Osteoblast (primary cell): ENCODE results near the gene PEX26. TPM values are rescaled to one million over a fixed set of nuclear protein-coding genes. Genes with fewer than 3 reads are reported as not detected.

Source experiments
- DNase-seq: peaks from one replicate; pipeline ENCODE4 v3.0.0; 2011; ENCODE audit warnings: low spot score, mixed read lengths; ENCODE audit not compliant: insufficient read length; ENCODE audit errors: missing footprints
- H2AFZ ChIP-seq: 2 replicates; pipeline ENCODE4 v1.6.0; 2011; ENCODE audit warnings: mild to moderate bottlenecking, low read length
- H3K27ac ChIP-seq: 2 replicates; pipeline ENCODE4 v1.5.1; 2011; ENCODE audit warnings: mild to moderate bottlenecking, low read depth, low read length, moderate library complexity
- H3K27me3 ChIP-seq: 2 replicates; pipeline ENCODE4 v1.6.0; 2012; ENCODE audit warnings: mild to moderate bottlenecking, control low read depth, inconsistent platforms, low read length, moderate library complexity; ENCODE audit not compliant: insufficient read depth
- H3K36me3 ChIP-seq: 2 replicates; pipeline ENCODE4 v1.5.1; 2011; ENCODE audit warnings: mild to moderate bottlenecking, low read length, control low read depth, moderate library complexity; ENCODE audit not compliant: insufficient read depth
- H3K4me1 ChIP-seq: 2 replicates; pipeline ENCODE4 v1.5.1; 2011; ENCODE audit warnings: mild to moderate bottlenecking, low read length, control low read depth, moderate library complexity; ENCODE audit not compliant: insufficient read depth
- H3K4me2 ChIP-seq: 2 replicates; pipeline ENCODE4 v1.6.0; 2011; ENCODE audit warnings: mild to moderate bottlenecking, low read length; ENCODE audit not compliant: insufficient read depth
- H3K4me3 ChIP-seq: fragments of 200-600 bp; sonication (generic); 3 replicates; pipeline ENCODE4 v1.5.1; 2012; ENCODE audit warnings: mild to moderate bottlenecking, low read length, inconsistent platforms; ENCODE audit not compliant: insufficient read depth
- H3K79me2 ChIP-seq: 2 replicates; pipeline ENCODE4 v1.6.0; 2012; ENCODE audit warnings: mild to moderate bottlenecking, low read length, control low read depth, inconsistent platforms; ENCODE audit not compliant: insufficient read depth
- H3K9me3 ChIP-seq: 2 replicates; pipeline ENCODE4 v1.5.1; 2011; ENCODE audit warnings: low read depth, low read length, control low read depth
- H4K20me1 ChIP-seq: 2 replicates; pipeline ENCODE4 v1.6.0; 2012; ENCODE audit warnings: mild to moderate bottlenecking, low read length, control low read depth; ENCODE audit not compliant: insufficient read depth
- total RNA-seq: library from RNA; depleted of rRNA; stranded (reverse); fragments of >200 nt; gene quantifications from 2 replicates; pipeline ENCODE4 v1.2.3, GENCODE V29; 2012
- TF ChIP-seq, protein P1 (sequence below): IDR thresholded peaks from 2 replicates; pipeline ENCODE4 v1.5.1; 2011; ENCODE audit warnings: mild to moderate bottlenecking, low read depth, low read length, moderate library complexity; ENCODE audit errors: extremely low read depth

PEX26 gene
- total RNA-seq, 1 donor: 26.8 TPM

DNA sequence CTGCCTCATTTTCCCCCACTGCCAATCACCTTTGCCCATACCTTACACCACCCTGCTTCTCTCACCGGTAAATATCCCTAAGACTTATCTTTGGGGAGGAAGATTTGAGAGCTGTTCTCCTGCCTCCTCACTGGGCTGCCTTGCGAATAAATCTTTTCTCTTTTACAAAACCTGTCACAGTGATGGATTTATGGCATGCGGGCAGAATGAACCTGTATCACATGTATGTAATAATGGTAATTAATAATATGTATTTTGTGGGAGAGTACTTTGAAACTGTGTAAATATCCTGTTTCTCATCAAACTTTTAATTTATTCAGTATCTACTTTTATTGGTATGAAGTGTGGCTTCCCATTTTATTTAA, 68.6 kb downstream of the PEX26 start:
- Histone ChIP-seq H2AFZ (no peak overlapping the region), H3K27me3 (no peaks in the 10 kb centered on the region), H3K36me3 (no peaks in the 10 kb centered on the region), H3K4me3 (no peak overlapping the region), H3K4me1 (peaks cover 4% of the 10 kb centered on the region), H3K27ac (no peak overlapping the region), H4K20me1 (no peaks in the 10 kb centered on the region), H3K4me2 (no peak overlapping the region), H3K79me2 (no peaks in the 10 kb centered on the region), H3K9me3 (no peaks in the 10 kb centered on the region)
- TF ChIP-seq, protein P1, sequence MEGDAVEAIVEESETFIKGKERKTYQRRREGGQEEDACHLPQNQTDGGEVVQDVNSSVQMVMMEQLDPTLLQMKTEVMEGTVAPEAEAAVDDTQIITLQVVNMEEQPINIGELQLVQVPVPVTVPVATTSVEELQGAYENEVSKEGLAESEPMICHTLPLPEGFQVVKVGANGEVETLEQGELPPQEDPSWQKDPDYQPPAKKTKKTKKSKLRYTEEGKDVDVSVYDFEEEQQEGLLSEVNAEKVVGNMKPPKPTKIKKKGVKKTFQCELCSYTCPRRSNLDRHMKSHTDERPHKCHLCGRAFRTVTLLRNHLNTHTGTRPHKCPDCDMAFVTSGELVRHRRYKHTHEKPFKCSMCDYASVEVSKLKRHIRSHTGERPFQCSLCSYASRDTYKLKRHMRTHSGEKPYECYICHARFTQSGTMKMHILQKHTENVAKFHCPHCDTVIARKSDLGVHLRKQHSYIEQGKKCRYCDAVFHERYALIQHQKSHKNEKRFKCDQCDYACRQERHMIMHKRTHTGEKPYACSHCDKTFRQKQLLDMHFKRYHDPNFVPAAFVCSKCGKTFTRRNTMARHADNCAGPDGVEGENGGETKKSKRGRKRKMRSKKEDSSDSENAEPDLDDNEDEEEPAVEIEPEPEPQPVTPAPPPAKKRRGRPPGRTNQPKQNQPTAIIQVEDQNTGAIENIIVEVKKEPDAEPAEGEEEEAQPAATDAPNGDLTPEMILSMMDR: no peak
- DNase-seq: peak; percentile 41

DNA sequence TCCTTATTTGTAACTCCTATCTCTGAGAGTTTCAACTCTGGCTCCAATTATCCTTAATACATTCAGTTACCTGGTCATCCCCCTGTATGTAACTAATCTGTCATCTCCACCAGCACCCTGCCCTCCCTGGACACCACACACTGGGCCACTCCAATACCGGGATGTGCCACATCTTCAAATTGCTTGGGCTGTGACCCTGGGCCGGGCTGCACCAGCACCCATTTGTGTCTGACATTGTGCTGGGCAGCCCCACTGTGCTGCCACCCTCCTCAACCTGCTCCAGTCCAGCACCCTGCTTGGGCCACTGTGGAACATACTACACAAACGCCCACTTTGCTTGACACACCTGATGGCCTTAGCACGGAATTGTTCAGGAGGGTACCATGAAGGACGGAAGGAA, 70.0 kb downstream of the PEX26 start:
- H3K4me1 ChIP-seq: peaks cover 4% of the 10 kb centered on the region
- H3K27ac ChIP-seq: no peak overlapping the region
- H3K36me3 ChIP-seq: no peaks in the 10 kb centered on the region
- H3K9me3 ChIP-seq: no peaks in the 10 kb centered on the region
- no peaks in the 10 kb centered on the region for H3K27me3 ChIP-seq
- no peak overlapping the region for H2AFZ ChIP-seq
- H3K4me2 ChIP-seq: no peak overlapping the region
- no peaks in the 10 kb centered on the region for H3K79me2 ChIP-seq
- TF ChIP-seq, protein P1: no peak
- DNase-seq: no peak
- no peak overlapping the region for H3K4me3 ChIP-seq
- H4K20me1 ChIP-seq: no peaks in the 10 kb centered on the region

DNA sequence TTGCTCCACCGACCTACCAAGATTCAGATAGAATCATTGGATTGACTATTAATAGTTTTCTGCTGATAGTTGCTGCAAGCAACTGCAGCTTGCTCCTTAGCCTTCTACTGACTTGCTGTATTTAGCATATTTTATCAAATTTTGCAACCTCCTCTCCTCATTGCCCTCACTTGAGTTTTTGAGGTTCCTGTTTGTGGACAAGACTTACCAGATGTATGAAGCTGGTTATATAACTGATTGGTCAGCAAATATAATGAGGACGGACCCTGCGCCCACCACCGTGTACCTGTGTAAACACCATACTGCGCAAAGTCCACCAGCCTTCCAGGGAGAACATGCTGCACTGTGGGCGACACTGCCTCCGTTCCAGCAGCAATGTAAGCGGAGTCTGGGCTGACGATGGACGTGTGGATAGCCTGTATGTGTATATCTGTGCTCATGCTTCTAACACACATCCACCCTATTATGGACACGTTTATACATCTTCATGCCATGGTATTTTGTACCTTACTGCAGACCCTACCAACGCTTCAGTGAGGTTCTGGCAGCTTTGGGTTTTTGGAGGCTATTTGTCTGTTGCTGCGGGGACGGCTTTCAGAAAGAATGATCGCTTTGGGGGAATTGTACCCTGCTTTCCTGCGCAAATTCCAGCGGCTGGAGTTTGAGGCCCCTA, 70.6 kb downstream of the PEX26 start:
- H2AFZ ChIP-seq: no peak overlapping the region

DNA sequence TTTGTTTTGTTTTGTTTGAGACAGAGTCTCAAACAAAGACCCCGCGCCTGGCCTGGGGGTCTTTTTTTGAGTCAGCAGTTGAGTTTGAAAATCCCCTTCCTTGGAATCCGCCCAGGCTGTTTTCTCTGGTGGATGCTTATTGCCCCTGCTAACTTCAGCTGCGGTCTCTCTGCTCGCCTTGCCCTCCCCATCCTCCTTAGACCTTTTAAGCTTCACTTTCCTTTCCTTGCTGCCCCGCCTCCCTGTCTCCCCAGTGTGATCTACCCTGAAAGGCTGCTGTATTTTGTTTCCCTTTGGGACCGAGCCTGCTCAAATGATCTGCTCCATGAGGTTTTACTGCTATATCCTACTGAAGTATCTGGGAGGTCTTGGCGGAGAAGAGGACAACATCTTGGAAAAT, 74.7 kb downstream of the PEX26 start:
- TF ChIP-seq, protein P1: no peak
- peak; percentile 53 for DNase-seq
- H3K27me3 ChIP-seq: no peaks in the 10 kb centered on the region
- peaks cover 12% of the 10 kb centered on the region for H3K4me1 ChIP-seq
- no peaks in the 10 kb centered on the region for H4K20me1 ChIP-seq
- no peak overlapping the region for H2AFZ ChIP-seq
- H3K79me2 ChIP-seq: no peaks in the 10 kb centered on the region
- no peaks in the 10 kb centered on the region for H3K9me3 ChIP-seq
- H3K36me3 ChIP-seq: no peaks in the 10 kb centered on the region
- H3K4me3 ChIP-seq: no peak overlapping the region
- no peak overlapping the region for H3K4me2 ChIP-seq
- H3K27ac ChIP-seq: no peak overlapping the region

More for the DNA sequence above, 70.6 kb downstream of the PEX26 start:
- no peak overlapping the region for H3K4me2 ChIP-seq
- TF ChIP-seq, protein P1: no peak
- peak; percentile 8 for DNase-seq
- H3K27me3 ChIP-seq: no peaks in the 10 kb centered on the region
- no peaks in the 10 kb centered on the region for H3K36me3 ChIP-seq
- H3K27ac ChIP-seq: no peak overlapping the region
- no peaks in the 10 kb centered on the region for H4K20me1 ChIP-seq
- H3K4me3 ChIP-seq: no peak overlapping the region
- H3K79me2 ChIP-seq: no peaks in the 10 kb centered on the region
- no peaks in the 10 kb centered on the region for H3K9me3 ChIP-seq
- peaks cover 4% of the 10 kb centered on the region for H3K4me1 ChIP-seq
